CD4-positive, CD25-positive, alpha-beta regulatory T cell (primary cell): ENCODE data around the gene AFG1L. TPM values are rescaled to one million over a fixed set of nuclear protein-coding genes. Genes with fewer than 3 reads are reported as not detected.
"Not testable (repeated sequence)": the region's sequence is repeated elsewhere in the genome, so short reads cannot be mapped to it uniquely, and the experiment has no call there.

Source experiments
- ATAC-seq, 2 donors: fragments of 150-1000 bp; cut with Tn5 transposase; one replicate each; pipeline ENCODE4 v1.10.0; 2021; ENCODE audit warnings: low read depth in 2 of 2, moderate number of reproducible peaks in 2 of 2, moderate library complexity in 1 of 2
- DNase-seq, 3 donors: peaks; one replicate each; pipeline versions ENCODE4 v3.0.0 to v3.0.0-alpha.2; 2012 to 2022; ENCODE audit warnings: mixed read lengths in 1 of 3
- H3K27ac ChIP-seq: one replicate; pipeline ENCODE4 v1.7.0; 2013; ENCODE audit warnings: mild to moderate bottlenecking, low read length; ENCODE audit not compliant: insufficient read depth, poor library complexity, severe bottlenecking
- H3K27me3 ChIP-seq: one replicate; pipeline ENCODE4 v1.7.0; 2013; ENCODE audit warnings: low read length; ENCODE audit not compliant: control insufficient read depth, insufficient read depth
- H3K36me3 ChIP-seq: one replicate; pipeline ENCODE4 v1.7.0; 2013; ENCODE audit warnings: mild to moderate bottlenecking, low read length, moderate library complexity; ENCODE audit not compliant: control insufficient read depth, insufficient read depth
- H3K4me1 ChIP-seq: 2 replicates; pipeline ENCODE4 v1.7.0; 2013; ENCODE audit warnings: mild to moderate bottlenecking, low read length; ENCODE audit not compliant: insufficient read depth, control insufficient read depth, poor library complexity, severe bottlenecking
- H3K4me3 ChIP-seq: one replicate; pipeline ENCODE4 v1.7.0; 2013; ENCODE audit warnings: low read depth, mild to moderate bottlenecking, low read length, moderate library complexity
- H3K9me3 ChIP-seq, 2 experiments: 1 replicate in 1 of 2; 2 replicates in 1 of 2; pipeline ENCODE4 v1.7.0; 2013; ENCODE audit warnings: low read length in 2 of 2, mild to moderate bottlenecking in 1 of 2, moderate library complexity in 1 of 2; ENCODE audit not compliant: control insufficient read depth in 2 of 2
- H3K27ac Mint-ChIP-seq, 3 donors: one replicate each; pipeline ENCODE4 v1.8.0; 2020 to 2022; ENCODE audit warnings: mild to moderate bottlenecking in 3 of 3, mixed read lengths in 3 of 3, moderate library complexity in 2 of 3
- H3K27me3 Mint-ChIP-seq: one replicate; pipeline ENCODE4 v1.8.0; 2022; ENCODE audit warnings: mild to moderate bottlenecking, mixed read lengths
- H3K36me3 Mint-ChIP-seq: one replicate; pipeline ENCODE4 v1.8.0; 2020; ENCODE audit warnings: mixed read lengths
- H3K4me1 Mint-ChIP-seq, 4 donors: one replicate each; pipeline ENCODE4 v1.8.0; 2020 to 2022; ENCODE audit warnings: mixed read lengths in 4 of 4, mild to moderate bottlenecking in 1 of 4
- H3K4me3 Mint-ChIP-seq, 4 donors: one replicate each; pipeline ENCODE4 v1.8.0; 2020 to 2022; ENCODE audit warnings: mild to moderate bottlenecking in 4 of 4, mixed read lengths in 4 of 4, moderate library complexity in 3 of 4
- H3K9me3 Mint-ChIP-seq, 7 donors: one replicate each; pipeline ENCODE4 v1.8.0; 2020 to 2022; ENCODE audit warnings: mixed read lengths in 7 of 7, mild to moderate bottlenecking in 3 of 7, moderate library complexity in 2 of 7
- polyA plus RNA-seq, 4 donors: library from polyadenylated mRNA; unstranded; fragments of 300-500 nt; fragmentation: Illumina TruSeq; gene quantifications; one replicate each; pipeline ENCODE4 v1.2.3, GENCODE V29; 2021
- total RNA-seq: library from RNA; stranded (reverse); gene quantifications from one replicate; pipeline ENCODE4 v1.2.3, GENCODE V29; 2022

AFG1L gene
- total and polyA plus RNA-seq, 5 donors from 2014 or later: 0.55 to 4.4 (median 2.2) TPM

DNA sequence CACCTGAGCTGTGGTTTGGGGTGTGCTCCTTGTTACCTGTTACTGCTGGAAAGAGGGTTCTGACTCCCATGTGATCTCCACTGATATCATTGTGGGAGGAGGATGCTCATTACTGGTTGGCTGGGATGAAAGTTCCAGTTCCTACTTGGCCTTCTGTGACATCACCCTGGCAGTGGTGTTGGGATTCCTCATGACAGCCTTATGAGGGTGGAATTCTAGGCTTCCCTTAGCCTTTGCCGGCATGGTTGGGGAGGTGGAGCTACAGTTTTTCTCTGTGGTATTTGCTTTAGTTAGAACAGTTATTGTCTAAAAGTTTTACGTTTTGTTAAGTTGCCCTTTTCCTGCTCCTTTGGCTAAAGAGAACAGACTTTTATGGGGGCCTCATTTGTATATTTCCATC, 112.1 kb downstream of the AFG1L start:
- ATAC-seq (no peak), DNase-seq (no peak)
- H3K27ac Mint-ChIP-seq: peak overlapping the region in 1 of 3 donors; percentile 14
- Histone ChIP-seq H3K4me3 (no peak overlapping the region), H3K9me3 (no peaks in the 10 kb centered on the region), H3K27ac (no peak overlapping the region), H3K36me3 (no peaks in the 10 kb centered on the region), H3K4me1 (no peaks in the 10 kb centered on the region), H3K27me3 (no peaks in the 10 kb centered on the region)
- peaks cover 24% of the 10 kb centered on the region for H3K36me3 Mint-ChIP-seq
- peaks cover 3% of the 10 kb centered on the region for H3K27me3 Mint-ChIP-seq
- H3K4me1 Mint-ChIP-seq: no peaks in the 10 kb centered on the region
- H3K4me3 Mint-ChIP-seq: no peak overlapping the region
- H3K9me3 Mint-ChIP-seq: peaks cover 0 to 5% (median 1%) of the 10 kb centered on the region in 7 donors

DNA sequence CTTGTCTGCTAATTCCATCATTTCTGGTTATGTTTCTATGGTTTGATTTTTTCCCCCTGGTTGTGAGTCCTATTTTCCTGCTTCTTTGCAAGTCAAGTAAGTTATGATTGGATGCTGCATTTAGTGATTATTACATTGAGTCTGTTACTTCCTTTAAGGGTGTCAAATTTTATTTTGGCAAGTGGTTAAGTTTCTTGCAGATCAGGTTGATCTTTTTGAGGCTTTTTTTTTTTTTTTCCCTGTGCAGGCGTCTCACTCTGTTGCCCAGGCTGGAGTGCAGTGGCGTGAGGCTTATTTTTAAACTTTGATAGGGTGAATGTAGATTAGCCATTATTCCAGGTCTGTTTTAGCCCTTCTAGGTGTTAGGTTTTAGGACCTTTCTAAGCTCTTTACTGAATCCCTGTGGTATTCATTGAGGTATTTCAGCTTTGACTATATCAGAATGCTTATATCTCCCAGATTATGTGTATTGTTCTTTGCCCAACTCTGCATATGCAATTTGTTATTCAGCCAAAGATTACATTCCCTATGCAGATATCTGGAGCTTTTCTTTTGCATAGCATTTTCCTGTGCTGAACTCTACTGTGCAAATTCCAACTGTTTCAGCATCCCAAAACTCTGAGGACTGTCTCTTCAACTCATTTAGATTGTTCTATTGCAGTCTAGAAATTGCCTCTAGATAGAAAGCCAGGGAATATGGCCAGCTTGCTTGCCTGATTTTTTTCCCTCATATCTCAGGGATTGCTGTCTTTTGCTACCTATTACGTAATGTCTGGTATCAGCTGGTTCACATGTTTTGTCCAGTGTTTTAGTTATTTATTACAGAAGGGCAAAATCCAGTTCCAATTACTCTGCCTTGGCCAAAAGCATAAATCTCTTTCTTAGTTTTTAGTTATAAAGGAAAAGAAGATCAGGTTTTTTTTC, 113.3 kb downstream of the AFG1L start:
- H3K9me3 Mint-ChIP-seq: peaks cover 0 to 7% (median 2%) of the 10 kb centered on the region in 7 donors
- DNase-seq (no peak), ATAC-seq (no peak)
- no peak overlapping the region for H3K27ac ChIP-seq
- peaks cover 24% of the 10 kb centered on the region for H3K36me3 Mint-ChIP-seq
- peaks cover 4% of the 10 kb centered on the region for H3K27me3 Mint-ChIP-seq
- H3K4me3 Mint-ChIP-seq: no peak overlapping the region
- H3K9me3 ChIP-seq: no peaks in the 10 kb centered on the region
- no peaks in the 10 kb centered on the region for H3K4me1 Mint-ChIP-seq
- H3K4me3 ChIP-seq: no peak overlapping the region
- H3K36me3 ChIP-seq: no peaks in the 10 kb centered on the region
- no peak overlapping the region for H3K27ac Mint-ChIP-seq
- H3K4me1 ChIP-seq: no peaks in the 10 kb centered on the region
- H3K27me3 ChIP-seq: no peaks in the 10 kb centered on the region

DNA sequence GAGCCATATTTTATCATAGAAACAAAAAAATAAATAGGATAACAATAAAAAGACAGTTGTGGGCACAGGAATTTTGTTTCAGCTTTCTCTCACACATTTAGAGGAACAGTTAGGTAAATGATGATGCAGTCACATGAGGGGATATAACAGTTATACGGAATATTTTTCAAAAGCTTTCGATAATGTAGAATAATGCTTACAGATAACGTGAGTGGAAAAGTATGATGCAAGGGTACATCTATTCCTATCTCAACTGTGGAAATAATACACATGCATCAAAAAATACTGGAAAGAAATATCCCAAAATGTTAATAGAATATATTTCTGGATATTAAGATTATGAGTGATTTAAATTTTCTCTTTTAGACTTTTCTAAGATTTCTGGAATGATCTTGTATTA, 114.0 kb downstream of the AFG1L start:
- Mint-ChIP-seq H3K27ac (no peak overlapping the region), H3K27me3 (peaks cover 7% of the 10 kb centered on the region)

DNA sequence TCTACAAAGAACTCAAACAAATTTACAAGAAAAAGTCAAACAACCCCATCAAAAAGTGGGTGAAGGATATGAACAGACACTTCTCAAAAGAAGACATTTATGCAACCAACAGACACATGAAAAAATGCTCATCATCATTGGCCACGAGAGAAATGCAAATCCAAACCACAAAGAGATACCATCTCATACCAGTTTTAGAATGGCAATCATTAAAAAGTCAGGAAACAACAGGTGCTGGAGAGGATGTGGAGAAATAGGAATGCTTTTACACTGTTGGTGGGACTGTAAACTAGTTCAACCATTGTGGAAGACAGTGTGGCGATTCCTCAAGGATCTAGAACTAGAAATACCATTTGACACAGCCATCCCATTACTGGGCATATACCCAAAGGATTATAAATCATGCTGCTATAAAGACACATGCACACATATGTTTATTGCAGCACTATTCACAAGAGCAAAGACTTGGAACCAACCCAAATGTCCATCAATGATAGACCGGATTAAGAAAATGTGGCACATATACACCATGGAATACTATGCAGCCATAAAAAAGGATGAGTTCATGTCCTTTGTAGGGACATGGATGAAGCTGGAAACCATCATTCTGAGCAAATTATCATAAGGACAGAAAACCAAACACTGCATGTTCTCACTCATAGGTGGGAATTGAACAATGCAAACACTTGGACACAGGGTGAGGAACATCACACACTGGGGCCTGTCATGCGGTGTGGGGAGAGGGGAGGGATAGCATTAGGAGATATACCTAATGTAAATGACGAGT, 121.4 kb downstream of the AFG1L start:
- DNase-seq, H3K4me1 ChIP-seq, H3K27ac ChIP-seq, H3K36me3 Mint-ChIP-seq, H3K27me3 ChIP-seq, H3K4me3 Mint-ChIP-seq, ATAC-seq, H3K4me1 Mint-ChIP-seq, H3K36me3 ChIP-seq, H3K9me3 ChIP-seq, H3K27ac Mint-ChIP-seq, H3K4me3 ChIP-seq: not testable (repeated sequence)
- H3K27me3 Mint-ChIP-seq: peaks cover 13% of the 10 kb centered on the region
- peaks cover 2 to 16% (median 6%) of the 10 kb centered on the region in 7 donors for H3K9me3 Mint-ChIP-seq

More for the DNA sequence above, 114.0 kb downstream of the AFG1L start:
- no peaks in the 10 kb centered on the region for H3K4me1 ChIP-seq
- H3K4me3 ChIP-seq: no peak overlapping the region
- Mint-ChIP-seq H3K36me3 (peaks cover 24% of the 10 kb centered on the region), H3K4me1 (no peaks in the 10 kb centered on the region), H3K4me3 (no peak overlapping the region), H3K9me3 (peaks cover 1 to 14% (median 4%) of the 10 kb centered on the region in 7 donors)
- DNase-seq (no peak), ATAC-seq (no peak)
- no peaks in the 10 kb centered on the region for H3K9me3 ChIP-seq
- no peaks in the 10 kb centered on the region for H3K27me3 ChIP-seq
- H3K36me3 ChIP-seq: no peaks in the 10 kb centered on the region
- no peak overlapping the region for H3K27ac ChIP-seq

DNA sequence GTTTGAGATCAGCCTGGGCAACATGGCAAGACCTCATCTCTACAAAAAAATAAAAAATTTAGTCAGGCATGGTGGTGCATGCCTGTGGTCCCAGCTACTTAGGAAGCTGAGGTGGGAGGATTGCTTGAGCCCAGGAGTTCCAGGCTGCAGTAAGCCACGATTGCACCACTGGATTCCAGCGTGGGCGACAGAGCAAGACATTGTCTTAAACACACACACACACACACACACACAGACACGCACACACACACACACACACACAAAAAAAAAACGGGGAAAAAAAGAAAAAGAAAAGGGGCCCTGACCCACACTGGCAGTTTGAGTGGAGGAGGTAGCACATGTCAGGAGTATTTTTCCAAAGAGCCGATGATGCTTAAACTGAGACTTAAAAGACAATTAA, 122.2 kb downstream of the AFG1L start:
- Mint-ChIP-seq H3K4me1 (no peaks in the 10 kb centered on the region), H3K4me3 (no peak overlapping the region), H3K27ac (no peak overlapping the region), H3K36me3 (peaks cover 3% of the 10 kb centered on the region), H3K27me3 (peaks cover 9% of the 10 kb centered on the region), H3K9me3 (peaks cover 0 to 16% (median 6%) of the 10 kb centered on the region in 7 donors)
- Histone ChIP-seq H3K9me3 (no peaks in the 10 kb centered on the region), H3K36me3 (no peaks in the 10 kb centered on the region), H3K27me3 (no peaks in the 10 kb centered on the region), H3K27ac (no peak overlapping the region), H3K4me3 (no peak overlapping the region), H3K4me1 (no peaks in the 10 kb centered on the region)
- DNase-seq (no peak), ATAC-seq (no peak)

DNA sequence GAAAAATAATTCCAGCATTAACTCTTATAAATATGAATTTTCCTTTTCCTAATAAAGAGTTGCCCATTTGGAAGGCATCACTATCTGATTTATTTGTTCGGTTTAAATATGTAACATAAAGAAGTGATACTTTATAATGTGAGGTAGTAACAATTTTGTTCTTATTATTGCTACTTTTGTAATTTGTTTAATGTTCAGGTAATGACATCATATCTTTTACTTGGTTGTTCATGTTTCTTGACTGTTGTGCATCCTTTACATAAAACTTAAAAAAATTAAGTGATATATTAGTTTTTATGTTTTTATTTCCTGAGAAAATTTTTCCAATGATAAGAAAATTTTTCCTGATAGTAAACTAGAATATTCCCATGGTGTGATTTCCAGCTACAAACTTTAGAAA, 124.6 kb downstream of the AFG1L start:
- no peak overlapping the region for H3K4me3 Mint-ChIP-seq

DNA sequence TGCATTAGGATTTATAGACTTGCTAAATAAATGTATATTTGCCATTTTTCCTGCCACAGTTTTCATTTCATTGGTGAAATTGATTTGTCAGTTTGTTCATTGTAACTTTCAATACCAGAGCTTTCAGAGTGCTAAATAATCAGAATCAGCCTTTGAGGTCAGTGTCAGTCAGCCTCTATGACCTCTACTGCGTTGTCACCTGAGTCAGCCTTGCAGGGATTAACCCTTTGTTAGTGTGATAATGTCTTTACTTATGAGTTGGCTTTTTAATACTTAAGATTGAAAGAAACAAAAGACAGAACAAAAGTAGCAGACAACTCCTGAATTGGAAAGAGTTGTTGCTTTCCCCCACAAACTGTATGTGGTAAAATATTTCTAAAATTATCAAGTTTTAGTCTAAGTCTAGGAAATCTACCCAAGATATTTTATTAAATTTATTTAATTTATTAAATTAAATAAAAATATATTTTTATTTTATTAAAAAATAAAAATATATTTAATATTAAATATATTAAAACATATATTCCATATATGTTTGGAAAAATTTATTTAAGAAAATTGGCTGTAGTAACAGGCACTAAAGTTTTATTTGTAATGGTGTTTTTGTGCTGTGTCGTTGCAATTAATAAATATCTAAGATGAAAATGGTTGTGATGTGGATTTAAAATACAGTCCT, 125.2 kb downstream of the AFG1L start:
- no peaks in the 10 kb centered on the region for H3K4me1 Mint-ChIP-seq

More for the DNA sequence above, 124.6 kb downstream of the AFG1L start:
- H3K4me3 ChIP-seq: no peak overlapping the region
- Mint-ChIP-seq H3K9me3 (peaks cover 0 to 3% (median 2%) of the 10 kb centered on the region in 7 donors), H3K36me3 (peaks cover 3% of the 10 kb centered on the region), H3K27me3 (peaks cover 3% of the 10 kb centered on the region), H3K27ac (no peak overlapping the region), H3K4me1 (no peaks in the 10 kb centered on the region)
- no peaks in the 10 kb centered on the region for H3K9me3 ChIP-seq
- no peaks in the 10 kb centered on the region for H3K36me3 ChIP-seq
- no peaks in the 10 kb centered on the region for H3K27me3 ChIP-seq
- DNase-seq (no peak), ATAC-seq (no peak)
- H3K27ac ChIP-seq: no peak overlapping the region
- no peaks in the 10 kb centered on the region for H3K4me1 ChIP-seq

More for the DNA sequence above, 125.2 kb downstream of the AFG1L start:
- Mint-ChIP-seq H3K9me3 (peaks cover 0 to 2% (median 0%) of the 10 kb centered on the region in 7 donors), H3K27ac (no peak overlapping the region), H3K27me3 (no peaks in the 10 kb centered on the region), H3K4me3 (no peak overlapping the region), H3K36me3 (peaks cover 3% of the 10 kb centered on the region)
- Histone ChIP-seq H3K27ac (no peak overlapping the region), H3K36me3 (no peaks in the 10 kb centered on the region), H3K9me3 (no peaks in the 10 kb centered on the region), H3K4me1 (no peaks in the 10 kb centered on the region), H3K4me3 (no peak overlapping the region), H3K27me3 (no peaks in the 10 kb centered on the region)
- ATAC-seq (no peak), DNase-seq (no peak)
